SK-N-MC (cell line): ENCODE data around the gene PCNX2.

Source experiments
- EZH2 ChIP-seq: fragments of 200-600 bp; sonication (generic); IDR thresholded peaks from one replicate; pipeline ENCODE4 v1.6.1; 2017; ENCODE audit warnings: antibody characterized with exemption
- POLR2AphosphoS5 ChIP-seq: IDR thresholded peaks from 2 replicates; pipeline ENCODE4 v1.6.1; 2012; ENCODE audit warnings: mild to moderate bottlenecking, low read depth, low read length, borderline replicate concordance

DNA sequence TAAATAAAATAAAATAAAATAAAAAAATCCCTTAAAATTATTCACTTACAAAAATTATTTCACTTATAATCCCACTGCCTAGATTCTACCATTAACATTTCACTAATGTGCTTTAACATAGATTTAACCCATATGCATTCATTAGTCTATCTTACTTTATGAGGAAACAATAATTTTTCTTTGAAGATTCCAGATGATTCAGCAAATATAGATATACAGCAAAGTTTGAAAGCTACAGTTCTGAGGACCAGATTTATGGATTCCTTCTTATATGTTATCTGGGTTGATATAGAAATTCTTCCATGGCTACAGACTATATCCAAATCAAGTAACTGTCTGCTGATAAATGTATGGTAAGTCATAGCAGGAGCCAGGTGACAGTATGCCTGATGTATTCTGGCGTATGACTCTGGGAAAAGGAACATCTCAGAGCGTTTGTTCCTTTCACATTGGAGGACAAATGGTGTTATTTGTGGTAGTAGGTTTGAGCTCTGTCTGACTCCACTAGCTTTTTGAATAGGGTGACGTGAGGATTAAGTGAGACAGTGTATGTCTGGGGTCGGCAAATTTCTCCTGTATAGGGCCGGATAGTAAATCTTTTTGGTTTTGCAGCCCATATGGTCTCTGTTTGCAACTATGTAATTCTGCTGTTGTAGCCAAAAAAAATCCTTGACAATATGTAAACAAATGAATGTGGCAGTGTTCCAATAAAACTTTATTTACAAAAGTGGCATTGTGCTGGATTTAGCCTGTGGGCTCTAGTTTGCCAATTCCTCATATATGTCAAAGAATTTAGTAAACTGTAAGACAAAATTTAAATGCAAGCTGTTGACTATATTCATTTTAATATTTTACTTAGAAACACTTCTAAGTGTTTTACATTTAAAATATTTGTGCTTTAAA, 41.3 kb upstream of the PCNX2 start:
- no peak for TF ChIP-seq POLR2AphosphoS5
- TF ChIP-seq EZH2 = no peak
